ENCODE measurements around the gene ERP44.

- no peak for TF ChIP-seq CTCF (IDR thresholded peaks at IDR 0.05)
- TF ChIP-seq POLR2A (IDR thresholded peaks at IDR 0.05) = no peak
Observed at GRCh38 chr9:100033877-100034551, 64.8 kb downstream of the ERP44 start.
